ENCODE results near the gene ALDH18A1. TPM values are rescaled to one million over a fixed set of nuclear protein-coding genes. Genes with fewer than 3 reads are reported as not detected.

ALDH18A1 gene
- total RNA-seq, 1 donor from 2014 or later: 121 TPM

DNA sequence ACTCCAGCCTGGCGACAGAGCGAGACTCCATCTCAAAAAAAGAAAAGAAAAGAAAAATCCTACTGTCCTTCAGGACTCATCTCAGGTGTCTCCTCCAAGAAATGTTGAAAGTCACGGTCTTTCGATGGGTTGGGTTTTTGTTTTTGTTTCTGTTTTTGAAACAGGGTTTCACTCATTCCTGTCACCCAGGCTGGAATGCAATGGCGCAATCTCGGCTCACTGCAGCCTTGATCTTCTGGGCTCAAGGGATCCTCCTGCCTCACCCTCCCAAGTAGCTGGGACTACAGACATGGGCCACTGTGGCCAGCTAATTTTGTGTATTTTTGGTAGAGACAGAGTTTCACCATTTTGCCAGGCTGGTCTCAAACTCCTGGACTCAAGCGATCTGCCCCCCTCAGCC lies 92.2 kb downstream of the ALDH18A1 start:
- no peak overlapping the region for H3K27ac ChIP-seq (ENCODE audit: low read depth, low read length)
- Mint-ChIP-seq H3K4me1 (ENCODE audit: low read depth, unreplicated experiment) (peaks cover 1% of the 10 kb centered on the region), H3K36me3 (ENCODE audit: low read depth, unreplicated experiment) (no peaks in the 10 kb centered on the region), H3K4me3 (ENCODE audit: unreplicated experiment) (no peak overlapping the region), H3K27me3 (ENCODE audit: low read depth, unreplicated experiment) (peaks cover 8% of the 10 kb centered on the region), H3K27ac (ENCODE audit: unreplicated experiment) (no peak overlapping the region), H3K9me3 (ENCODE audit: unreplicated experiment) (peaks cover 2% of the 10 kb centered on the region)
- H3K4me3 ChIP-seq (ENCODE audit: insufficient read depth, low read depth, low read length): no peak overlapping the region
- H3K27me3 ChIP-seq (ENCODE audit: insufficient read depth, low read length): peaks cover 4% of the 10 kb centered on the region
- no peaks in the 10 kb centered on the region for H3K9me3 ChIP-seq (ENCODE audit: insufficient read depth, low read depth, low read length)
- no peak overlapping the region for H3K4me2 ChIP-seq (ENCODE audit: low read length)
- H3K36me3 ChIP-seq (ENCODE audit: insufficient read depth, low read length): no peaks in the 10 kb centered on the region
- DNase-seq (ENCODE audit: low read depth) (no peak), FAIRE-seq (no peak)
- peaks cover 3% of the 10 kb centered on the region for H3K4me1 ChIP-seq (ENCODE audit: insufficient read depth, low read length)
- H3K79me2 ChIP-seq (ENCODE audit: insufficient read depth, low read length): no peaks in the 10 kb centered on the region
- TF ChIP-seq EZH2 (IDR thresholded peaks at IDR 0.05; ENCODE audit: insufficient read depth, low read length): no peak
- TF ChIP-seq, protein P1, sequence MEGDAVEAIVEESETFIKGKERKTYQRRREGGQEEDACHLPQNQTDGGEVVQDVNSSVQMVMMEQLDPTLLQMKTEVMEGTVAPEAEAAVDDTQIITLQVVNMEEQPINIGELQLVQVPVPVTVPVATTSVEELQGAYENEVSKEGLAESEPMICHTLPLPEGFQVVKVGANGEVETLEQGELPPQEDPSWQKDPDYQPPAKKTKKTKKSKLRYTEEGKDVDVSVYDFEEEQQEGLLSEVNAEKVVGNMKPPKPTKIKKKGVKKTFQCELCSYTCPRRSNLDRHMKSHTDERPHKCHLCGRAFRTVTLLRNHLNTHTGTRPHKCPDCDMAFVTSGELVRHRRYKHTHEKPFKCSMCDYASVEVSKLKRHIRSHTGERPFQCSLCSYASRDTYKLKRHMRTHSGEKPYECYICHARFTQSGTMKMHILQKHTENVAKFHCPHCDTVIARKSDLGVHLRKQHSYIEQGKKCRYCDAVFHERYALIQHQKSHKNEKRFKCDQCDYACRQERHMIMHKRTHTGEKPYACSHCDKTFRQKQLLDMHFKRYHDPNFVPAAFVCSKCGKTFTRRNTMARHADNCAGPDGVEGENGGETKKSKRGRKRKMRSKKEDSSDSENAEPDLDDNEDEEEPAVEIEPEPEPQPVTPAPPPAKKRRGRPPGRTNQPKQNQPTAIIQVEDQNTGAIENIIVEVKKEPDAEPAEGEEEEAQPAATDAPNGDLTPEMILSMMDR (IDR thresholded peaks at IDR 0.05; ENCODE audit: insufficient read depth, low read depth, low read length): no peak
- no peak overlapping the region for H3K9ac ChIP-seq (ENCODE audit: low read length)
- H2AFZ ChIP-seq (ENCODE audit: low read depth, low read length): no peak overlapping the region
- no peaks in the 10 kb centered on the region for H4K20me1 ChIP-seq (ENCODE audit: insufficient read depth, low read length)

DNA sequence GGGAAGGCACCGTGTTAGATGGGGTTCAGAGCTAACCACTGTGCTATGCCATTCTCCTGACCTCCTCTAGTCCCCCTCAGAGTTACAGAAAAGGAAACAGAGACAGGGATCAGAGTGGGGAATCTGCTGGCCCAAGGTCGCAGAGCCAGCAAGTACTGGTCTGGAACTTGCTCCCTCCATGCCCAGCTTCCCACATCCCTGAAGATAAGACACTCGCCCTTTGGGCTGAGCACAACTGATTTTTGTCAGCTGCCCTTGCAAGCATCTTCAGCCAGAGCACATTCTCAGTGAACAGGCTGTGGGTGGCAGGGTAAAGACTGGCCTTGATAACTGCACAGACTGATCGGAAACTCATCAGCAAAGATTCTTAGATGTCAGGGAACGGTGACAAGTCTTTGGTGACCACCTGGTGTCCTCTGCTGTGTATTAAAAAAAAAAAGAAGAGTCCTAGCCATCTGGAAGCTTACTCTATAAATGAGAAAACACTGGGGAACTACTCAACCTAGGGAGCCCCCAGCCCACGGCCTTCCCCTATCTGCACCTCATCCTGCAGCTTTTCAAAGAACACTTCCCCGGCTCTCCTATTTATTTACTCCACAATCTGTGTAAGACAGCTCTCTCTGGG lies 94.1 kb downstream of the ALDH18A1 start:
- Histone ChIP-seq H4K20me1 (ENCODE audit: insufficient read depth, low read length) (no peaks in the 10 kb centered on the region), H3K27ac (ENCODE audit: low read depth, low read length) (no peak overlapping the region), H2AFZ (ENCODE audit: low read depth, low read length) (no peak overlapping the region), H3K36me3 (ENCODE audit: insufficient read depth, low read length) (no peaks in the 10 kb centered on the region), H3K4me1 (ENCODE audit: insufficient read depth, low read length) (peaks cover 3% of the 10 kb centered on the region), H3K4me2 (ENCODE audit: low read length) (no peak overlapping the region), H3K9ac (ENCODE audit: low read length) (no peak overlapping the region), H3K4me3 (ENCODE audit: insufficient read depth, low read depth, low read length) (no peak overlapping the region), H3K9me3 (ENCODE audit: insufficient read depth, low read depth, low read length) (no peaks in the 10 kb centered on the region), H3K79me2 (ENCODE audit: insufficient read depth, low read length) (no peaks in the 10 kb centered on the region), H3K27me3 (ENCODE audit: insufficient read depth, low read length) (peaks cover 12% of the 10 kb centered on the region)
- TF ChIP-seq, protein P1 (IDR thresholded peaks at IDR 0.05; ENCODE audit: insufficient read depth, low read depth, low read length): no peak
- no peak for TF ChIP-seq EZH2 (IDR thresholded peaks at IDR 0.05; ENCODE audit: insufficient read depth, low read length)
- no peak overlapping the region for H3K4me3 Mint-ChIP-seq (ENCODE audit: unreplicated experiment)
- peak overlapping the region; percentile 17 for H3K27ac Mint-ChIP-seq (ENCODE audit: unreplicated experiment)
- FAIRE-seq (no peak), DNase-seq (ENCODE audit: low read depth) (no peak)
- H3K4me1 Mint-ChIP-seq (ENCODE audit: low read depth, unreplicated experiment): peaks cover 2% of the 10 kb centered on the region
- peaks cover 15% of the 10 kb centered on the region for H3K27me3 Mint-ChIP-seq (ENCODE audit: low read depth, unreplicated experiment)
- H3K9me3 Mint-ChIP-seq (ENCODE audit: unreplicated experiment): peaks cover 2% of the 10 kb centered on the region
- peaks cover 3% of the 10 kb centered on the region for H3K36me3 Mint-ChIP-seq (ENCODE audit: low read depth, unreplicated experiment)

DNA sequence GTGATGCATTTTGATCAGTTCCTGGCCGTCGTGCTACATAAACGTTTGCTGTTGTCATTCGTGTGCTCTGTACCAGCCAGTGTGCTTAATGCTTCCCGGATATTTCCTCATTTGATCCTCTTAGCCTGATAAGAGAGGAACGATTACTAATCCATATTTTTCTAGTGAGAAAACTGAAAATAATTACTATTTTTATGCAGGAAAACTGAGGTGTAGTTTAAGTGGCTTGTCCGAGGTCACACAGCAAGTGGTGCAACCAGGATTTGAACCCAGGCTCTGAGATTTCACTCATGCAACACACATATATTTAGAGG lies 94.7 kb downstream of the ALDH18A1 start:
- H3K9ac ChIP-seq (ENCODE audit: low read length): peak overlapping the region; percentile 45

More for the DNA sequence above, 94.7 kb downstream of the ALDH18A1 start:
- peak overlapping the region; percentile 50 for H3K4me3 ChIP-seq (ENCODE audit: insufficient read depth, low read depth, low read length)
- H3K27ac ChIP-seq (ENCODE audit: low read depth, low read length): no peak overlapping the region
- no peak for TF ChIP-seq EZH2 (IDR thresholded peaks at IDR 0.05; ENCODE audit: insufficient read depth, low read length)
- TF ChIP-seq, protein P1 (IDR thresholded peaks at IDR 0.05; ENCODE audit: insufficient read depth, low read depth, low read length): no peak
- H3K79me2 ChIP-seq (ENCODE audit: insufficient read depth, low read length): no peaks in the 10 kb centered on the region
- Mint-ChIP-seq H3K27ac (ENCODE audit: unreplicated experiment) (no peak overlapping the region), H3K27me3 (ENCODE audit: low read depth, unreplicated experiment) (peaks cover 16% of the 10 kb centered on the region), H3K9me3 (ENCODE audit: unreplicated experiment) (peaks cover 2% of the 10 kb centered on the region), H3K4me1 (ENCODE audit: low read depth, unreplicated experiment) (peaks cover 3% of the 10 kb centered on the region), H3K4me3 (ENCODE audit: unreplicated experiment) (peak overlapping the region; percentile 79), H3K36me3 (ENCODE audit: low read depth, unreplicated experiment) (peaks cover 3% of the 10 kb centered on the region)
- H3K27me3 ChIP-seq (ENCODE audit: insufficient read depth, low read length): peaks cover 12% of the 10 kb centered on the region
- H3K4me2 ChIP-seq (ENCODE audit: low read length): peak overlapping the region; percentile 100
- no peak for DNase-seq (ENCODE audit: low read depth)
- peaks cover 3% of the 10 kb centered on the region for H3K4me1 ChIP-seq (ENCODE audit: insufficient read depth, low read length)
- no peaks in the 10 kb centered on the region for H4K20me1 ChIP-seq (ENCODE audit: insufficient read depth, low read length)
- peak overlapping the region; percentile 71 for H2AFZ ChIP-seq (ENCODE audit: low read depth, low read length)
- no peaks in the 10 kb centered on the region for H3K9me3 ChIP-seq (ENCODE audit: insufficient read depth, low read depth, low read length)
- FAIRE-seq: no peak
- no peaks in the 10 kb centered on the region for H3K36me3 ChIP-seq (ENCODE audit: insufficient read depth, low read length)

Measured in astrocyte (in vitro differentiated cells and primary cell).